Measurements from ENCODE around the gene TERT. TPM values are rescaled to one million over a fixed set of nuclear protein-coding genes. Genes with fewer than 3 reads are reported as not detected.

TERT gene
- total RNA-seq, 2 experiments from 2014 or later: 6.0 to 6.2 TPM

- H3K27me3 Mint-ChIP-seq: peaks cover 6% of the 10 kb centered on the region
- H3K4me3 Mint-ChIP-seq: no peak overlapping the region
- H3K36me3 Mint-ChIP-seq: no peaks in the 10 kb centered on the region
- DNase-seq: no peak
- no peaks in the 10 kb centered on the region for H3K9me3 Mint-ChIP-seq
- no peaks in the 10 kb centered on the region for H3K4me1 Mint-ChIP-seq
- no peak overlapping the region for H3K27ac Mint-ChIP-seq
Measured at GRCh38 chr5:1206521-1207412, 88.1 kb downstream of the TERT start.

DNA sequence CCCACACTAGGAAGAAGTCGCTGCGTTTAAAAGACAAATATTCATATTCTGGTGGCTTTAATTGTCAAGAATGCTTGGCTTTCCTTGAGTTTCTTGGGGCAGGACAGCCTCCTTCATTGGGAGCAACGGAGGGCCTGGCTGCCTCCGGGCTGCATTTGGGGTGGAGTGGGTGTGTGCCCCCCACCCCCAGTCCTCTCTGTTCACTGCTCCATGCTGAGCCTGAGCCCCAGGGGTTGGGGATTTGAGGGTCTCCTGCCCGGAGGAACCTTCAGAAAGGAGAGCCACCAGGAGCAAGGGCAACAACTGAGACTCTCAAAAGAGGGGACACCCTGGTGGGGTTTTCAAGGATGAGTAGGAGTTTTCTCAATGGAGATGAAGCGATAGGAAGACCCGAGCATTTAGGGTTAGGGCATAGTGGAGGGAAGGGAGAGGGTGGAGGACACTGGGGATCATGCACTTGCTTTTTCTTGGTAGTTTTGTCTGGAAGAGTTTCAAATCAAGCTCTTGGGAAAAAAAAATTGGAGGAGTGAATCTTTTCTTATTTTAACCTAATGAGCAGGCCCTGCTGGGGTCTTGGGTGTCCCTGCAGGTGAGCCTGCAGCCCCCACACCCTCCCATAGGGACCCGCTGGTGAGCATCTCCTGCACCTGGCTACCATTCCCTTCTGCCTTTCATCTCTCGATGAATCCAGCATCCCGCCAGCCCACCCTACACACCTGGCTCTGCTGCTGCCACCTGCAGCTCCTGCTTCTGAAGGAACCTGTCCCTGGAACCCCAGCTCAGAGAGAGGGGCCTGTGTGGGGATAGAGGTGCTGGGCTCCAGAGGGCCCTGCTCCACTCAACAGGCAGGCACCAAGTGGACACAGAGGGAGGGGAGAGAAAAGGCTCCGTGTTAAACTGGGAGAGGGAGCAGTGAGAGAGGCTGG, 89.3 kb downstream of the TERT start:
- Mint-ChIP-seq H3K27ac (no peak overlapping the region), H3K9me3 (no peaks in the 10 kb centered on the region), H3K4me3 (no peak overlapping the region), H3K4me1 (no peaks in the 10 kb centered on the region), H3K36me3 (no peaks in the 10 kb centered on the region), H3K27me3 (peaks cover 6% of the 10 kb centered on the region)
- DNase-seq: no peak

DNA sequence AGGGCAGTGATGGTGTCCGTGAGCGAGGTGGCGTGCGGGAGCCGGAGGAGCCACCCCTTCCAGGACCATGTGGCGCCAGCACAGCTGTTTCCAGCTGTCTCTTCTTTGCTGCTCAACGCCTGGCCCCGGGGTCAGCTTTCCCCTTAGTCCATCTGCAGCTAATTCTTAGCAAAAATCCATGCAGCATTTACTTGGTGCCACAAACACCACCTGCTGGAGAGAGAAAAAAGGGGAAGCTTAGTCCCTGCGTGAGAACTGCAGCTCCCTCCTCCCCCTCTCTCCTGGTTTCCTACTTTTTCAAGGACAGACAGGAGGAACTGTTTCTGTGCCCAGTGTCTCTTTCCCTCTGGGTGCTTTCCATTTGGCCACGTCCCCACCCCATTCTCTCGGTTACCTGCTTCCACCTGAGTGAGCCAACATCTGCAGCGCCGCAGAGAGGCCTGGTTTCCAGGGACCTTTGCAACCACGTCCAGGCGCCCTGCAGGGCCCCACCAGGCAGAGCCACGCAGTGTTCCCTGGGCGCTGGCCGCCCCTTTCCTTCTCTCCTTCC, 90.1 kb downstream of the TERT start:
- no peak overlapping the region for H3K4me3 Mint-ChIP-seq
- no peaks in the 10 kb centered on the region for H3K4me1 Mint-ChIP-seq
- no peak overlapping the region for H3K27ac Mint-ChIP-seq
- H3K27me3 Mint-ChIP-seq: peaks cover 6% of the 10 kb centered on the region
- H3K36me3 Mint-ChIP-seq: no peaks in the 10 kb centered on the region
- no peaks in the 10 kb centered on the region for H3K9me3 Mint-ChIP-seq
- DNase-seq: no peak

DNA sequence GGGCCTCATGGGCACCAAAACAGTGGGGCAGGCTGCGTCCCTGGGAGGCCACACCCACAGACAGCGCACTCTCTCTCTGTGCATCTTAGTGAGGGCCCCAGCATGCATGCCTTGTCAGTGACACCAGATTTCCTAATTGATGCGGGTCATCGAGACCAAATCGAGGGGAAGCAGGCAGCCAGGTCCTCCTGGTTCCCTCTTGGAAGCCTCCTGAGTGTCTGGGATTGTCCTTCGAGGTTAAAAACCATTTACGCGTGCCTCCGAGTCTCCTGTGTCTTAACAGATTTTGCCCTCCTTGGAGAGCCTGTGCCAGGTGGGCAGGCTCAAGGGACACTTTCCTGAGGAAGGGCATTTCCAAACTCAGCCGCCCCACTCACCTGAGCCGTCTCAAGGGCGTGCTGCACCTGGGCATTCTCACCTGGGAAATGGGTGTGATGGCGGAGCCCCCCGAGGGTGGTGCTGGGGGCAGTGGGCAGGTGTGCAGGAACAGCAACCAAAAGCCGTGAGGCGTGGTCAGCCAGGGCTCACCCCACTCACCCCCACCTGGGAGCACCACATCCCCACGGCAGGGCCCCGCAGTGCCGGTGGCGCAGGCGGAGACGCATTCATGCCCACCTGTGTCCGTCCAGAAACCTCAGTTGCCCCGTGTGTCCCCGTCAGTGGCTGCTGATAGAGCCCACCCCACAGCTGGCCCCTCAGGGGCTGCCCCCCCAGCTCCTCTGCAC, 90.7 kb downstream of the TERT start:
- no peaks in the 10 kb centered on the region for H3K36me3 Mint-ChIP-seq
- DNase-seq: no peak
- peaks cover 6% of the 10 kb centered on the region for H3K27me3 Mint-ChIP-seq
- no peaks in the 10 kb centered on the region for H3K4me1 Mint-ChIP-seq
- H3K4me3 Mint-ChIP-seq: no peak overlapping the region
- H3K9me3 Mint-ChIP-seq: no peaks in the 10 kb centered on the region
- no peak overlapping the region for H3K27ac Mint-ChIP-seq

DNA sequence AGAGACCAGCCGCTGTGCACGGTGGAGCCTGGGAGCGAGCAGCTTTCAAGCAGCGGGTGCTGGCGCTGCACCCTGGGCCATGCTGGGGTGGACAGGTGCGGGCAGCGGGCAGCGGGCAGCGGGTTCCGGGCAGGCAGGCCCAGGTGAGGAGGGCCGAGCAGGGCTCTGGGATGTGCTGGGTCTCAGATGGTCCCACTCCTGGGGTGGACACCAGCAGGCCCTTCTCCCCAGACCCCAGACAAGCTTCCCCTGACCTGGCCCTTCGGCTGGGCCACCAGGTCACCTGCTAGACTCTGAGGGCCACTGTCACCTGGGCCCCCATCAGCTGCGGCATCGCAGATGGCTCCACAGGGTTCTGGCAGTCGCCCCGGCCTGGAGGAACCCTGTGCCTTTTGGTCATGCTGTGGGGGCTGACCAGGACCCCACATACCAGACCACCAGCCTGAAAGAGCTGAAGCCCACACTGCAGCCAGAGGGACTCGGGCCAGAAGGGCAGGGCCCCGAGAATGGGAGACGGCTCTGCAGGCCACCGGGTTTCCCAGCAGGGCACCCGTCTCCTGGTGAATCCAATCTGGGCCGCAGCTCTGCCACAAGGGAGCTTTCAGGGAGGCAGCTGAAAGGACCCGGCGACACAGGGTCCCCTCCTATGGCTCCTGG, 91.4 kb downstream of the TERT start:
- DNase-seq: no peak
- H3K4me3 Mint-ChIP-seq: no peak overlapping the region
- H3K27ac Mint-ChIP-seq: no peak overlapping the region
- H3K27me3 Mint-ChIP-seq: peaks cover 6% of the 10 kb centered on the region
- no peaks in the 10 kb centered on the region for H3K36me3 Mint-ChIP-seq
- no peaks in the 10 kb centered on the region for H3K9me3 Mint-ChIP-seq
- H3K4me1 Mint-ChIP-seq: no peaks in the 10 kb centered on the region

Other genes with a start within 250 kb of the TERT start
- 10 to 100 TPM; 14.0 to 14.6 TPM for gene SLC12A7, start 183.0 kb downstream of the TERT start, total RNA-seq
- gene SLC6A19, start 93.5 kb downstream of the TERT start, total RNA-seq: not detected
- gene SLC6A18, start 69.7 kb downstream of the TERT start, total RNA-seq: not detected
- gene CLPTM1L, start 50.0 kb upstream of the TERT start, total RNA-seq: 10 to 100 TPM; 90.0 to 91.6 TPM
- gene SLC6A3, start 150.4 kb upstream of the TERT start, total RNA-seq: not detected
- gene LPCAT1, start 228.9 kb upstream of the TERT start, total RNA-seq: 10 to 100 TPM; 49.4 to 49.6 TPM

Measured in activated naive CD8-positive, alpha-beta T cell treated with anti-CD3 and anti-CD28 coated beads for 36 hours (primary cell).